HG03060 (cell line): ENCODE measurements around the gene EPB41L5.

Source experiments
- ATAC-seq: cut with Tn5 transposase; IDR thresholded peaks from one replicate; pipeline ENCODE4 v1.9.1; 2021; ENCODE audit warnings: low read depth, moderate number of reproducible peaks; ENCODE audit not compliant: unreplicated experiment

Gene EPB41L5

GRCh38 chr2:120223034-120223912, 210.4 kb downstream of the EPB41L5 start, which contains the start of gene TMEM185B:
Gene TMEM185B (minus strand): TSS chr2:120223400. CDS start chr2:120222976, 424 bp downstream.
- peak; percentile 55 for ATAC-seq

- no peak for ATAC-seq
Observed at GRCh38 chr2:120224256-120224655, 211.4 kb downstream of the EPB41L5 start.

- ATAC-seq, result no peak
Observed at GRCh38 chr2:120224735-120225548, 212.1 kb downstream of the EPB41L5 start.

GRCh38 chr2:120225549-120226065, 212.7 kb downstream of the EPB41L5 start:
- no peak for ATAC-seq

GRCh38 chr2:120226316-120226715, 213.4 kb downstream of the EPB41L5 start:
- no peak for ATAC-seq

- no peak for ATAC-seq
Observed at GRCh38 chr2:120227111-120227991, 214.5 kb downstream of the EPB41L5 start.

GRCh38 chr2:120228503-120228902, 215.6 kb downstream of the EPB41L5 start:
- no peak for ATAC-seq
